Sciatic nerve (tissue), 2 donors: Measurements from ENCODE around the gene BHLHA15. TPM values are rescaled to one million over a fixed set of nuclear protein-coding genes. Genes with fewer than 3 reads are reported as not detected.

Experiments used
- ATAC-seq: fragments of 200-7000 bp; cut with Tn5 transposase; one replicate; pipeline ENCODE4 v1.9.1; 2020; ENCODE audit warnings: mild to moderate bottlenecking, moderate library complexity
- DNase-seq: peaks from one replicate; pipeline ENCODE4 v3.0.0-alpha.2; 2020; ENCODE audit warnings: low spot score
- intact Hi-C: fragments of 100-400 bp; cut with DNase I; formaldehyde crosslinking; loops from one replicate; pipeline ENCODE4 v1.14.2; 2022
- total RNA-seq: library from RNA; stranded (reverse); fragmentation: NEBNext Ultra II Directional; extraction: Animal tissue kit (Norgen Biotek cat#: 25700); gene quantifications from one replicate; pipeline ENCODE4 v1.2.1, GENCODE V29; 2021
- donor health status: DM: no; HTN: no; CAD: no.
- donor health status: DM: no; HTN: no; CAD: no.

The BHLHA15 gene
- total RNA-seq = not detected

GRCh38 chr7:98211221-98211675 lies at the start of gene BHLHA15:
Gene BHLHA15 (plus strand): TSS chr7:98211439. CDS start chr7:98212310, 871 bp downstream.
- intact Hi-C loops = no loop called here
- no peak for ATAC-seq
- DNase-seq = peak; percentile 60

GRCh38 chr7:98162758-98163157 lies 48.5 kb upstream of the BHLHA15 start:
- intact Hi-C loops = loop anchor here (10.0 kb wide), 1 partner anchor 138 kb away; no protein-coding TSS in a partner anchor

DNA sequence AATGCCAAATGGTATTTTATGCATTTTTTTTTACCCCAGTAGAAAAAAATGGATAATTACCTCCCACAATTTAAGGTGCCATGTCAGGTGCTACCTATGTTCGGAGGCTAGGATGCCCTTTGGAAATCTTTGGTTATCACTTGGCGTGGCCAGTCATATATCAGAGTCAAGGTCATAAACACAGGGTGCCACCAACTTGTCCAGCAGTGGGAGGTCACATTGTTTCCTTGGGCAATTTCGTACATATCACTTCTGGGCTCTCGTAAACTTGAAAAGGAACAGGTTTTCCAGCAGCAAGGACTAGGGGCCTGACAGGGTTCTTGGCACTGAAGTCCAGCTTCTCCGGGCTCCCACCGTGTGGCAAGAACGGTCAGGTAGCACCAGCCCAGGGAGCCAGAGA lies 48.0 kb upstream of the BHLHA15 start:
- intact Hi-C loops = loop anchor here (10.0 kb wide), 1 partner anchor 138 kb away; no protein-coding TSS in a partner anchor
- no peak for DNase-seq
- no peak for ATAC-seq

More at GRCh38 chr7:98162758-98163157, 48.5 kb upstream of the BHLHA15 start:
- DNase-seq (no peak), ATAC-seq (no peak)

DNA sequence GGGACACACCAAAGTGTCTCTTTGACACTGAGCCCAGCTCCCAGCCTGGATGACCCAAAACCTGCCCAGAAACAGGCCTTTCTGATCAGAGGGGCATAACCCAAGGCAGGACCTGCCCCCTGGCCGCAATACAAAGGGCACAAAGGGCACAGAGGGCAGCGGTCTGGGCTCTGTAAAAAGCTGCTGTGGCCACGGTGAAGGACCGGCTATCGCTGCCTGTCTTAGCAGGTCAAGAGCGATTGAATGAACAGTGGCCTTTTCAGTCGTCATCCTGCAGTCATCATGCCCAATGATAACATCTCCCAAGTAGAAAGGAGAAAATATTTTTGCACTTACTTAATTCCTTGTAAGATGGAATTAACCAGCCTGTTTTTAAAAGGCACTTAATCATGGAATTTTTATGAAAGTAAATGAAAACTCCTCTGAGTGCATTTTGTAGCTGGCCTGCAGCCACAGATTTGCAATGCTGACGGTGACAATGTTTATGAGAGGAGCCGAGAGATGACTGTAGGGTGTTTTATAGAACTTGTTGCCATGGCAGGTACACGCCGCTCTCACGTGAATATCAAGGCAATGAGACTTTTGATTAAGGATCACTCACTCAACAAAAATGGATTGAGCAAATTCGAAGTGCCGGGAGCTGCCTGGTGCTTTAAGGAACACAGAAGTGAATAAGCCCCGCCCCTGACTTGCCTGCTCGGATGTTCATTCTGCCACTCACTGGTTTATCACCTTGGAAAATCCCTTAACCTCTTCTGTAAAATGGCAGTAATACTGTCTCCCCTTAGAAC lies 47.3 kb upstream of the BHLHA15 start:
- intact Hi-C loops = loop anchor here (10.0 kb wide), 1 partner anchor 139 kb away; no protein-coding TSS in a partner anchor
- ATAC-seq (no peak), DNase-seq (no peak)

DNA sequence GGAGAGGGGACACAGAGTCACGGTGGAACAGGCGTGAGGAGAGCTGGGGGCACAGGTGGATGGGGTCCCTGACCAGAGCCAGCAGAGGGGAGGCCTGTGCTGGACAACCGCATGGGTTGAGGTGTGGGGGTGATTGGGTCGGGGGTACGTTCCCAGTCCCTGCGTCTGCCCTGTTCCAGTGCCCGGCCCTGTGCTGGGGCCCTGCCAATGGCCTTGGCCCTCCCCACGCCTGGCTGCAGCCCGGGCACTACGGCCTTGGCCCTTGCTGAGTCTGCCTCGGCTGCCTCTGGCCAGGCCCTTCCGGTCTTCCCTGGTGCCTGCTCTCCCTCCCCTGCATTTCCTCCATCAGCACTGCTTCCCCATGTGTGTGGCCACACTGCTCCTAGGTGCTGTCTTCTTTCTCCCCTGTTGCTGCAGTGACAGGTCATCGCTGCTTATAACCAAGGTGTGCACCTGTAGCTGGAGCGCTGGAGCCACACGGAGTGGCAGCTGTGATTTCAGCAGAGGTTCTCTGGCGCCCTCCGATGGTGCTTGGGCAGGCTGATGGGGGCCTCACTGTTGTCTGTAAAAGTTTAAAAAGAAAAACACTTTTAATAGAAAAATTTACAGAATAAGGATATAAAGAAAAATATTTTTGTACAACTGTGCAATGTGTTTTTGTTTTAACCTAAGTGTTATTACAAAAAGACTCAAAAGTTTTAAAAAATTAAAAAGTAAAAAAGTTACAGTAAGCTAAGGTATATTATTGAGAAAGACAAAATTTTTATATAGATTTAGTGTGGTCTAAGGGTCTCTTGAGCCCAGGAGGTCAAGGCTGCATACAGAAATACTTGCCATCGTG lies 45.2 kb upstream of the BHLHA15 start:
- ATAC-seq (peak; percentile 51), DNase-seq (no peak)
- intact Hi-C loops = loop anchor here (5.0 to 10.0 kb wide), 2 partner anchors 59 to 141 kb away; partner anchors contain the start of gene LMTK2

- ATAC-seq (no peak), DNase-seq (no peak)
- intact Hi-C loops = loop anchor here (5.0 to 10.0 kb wide), 2 partner anchors 59 to 142 kb away; partner anchors contain the start of gene LMTK2
These were observed 44.6 kb upstream of the BHLHA15 start for GRCh38 chr7:98166668-98166970.

- DNase-seq (no peak), ATAC-seq (peak; percentile 18)
These were observed 43.6 kb upstream of the BHLHA15 start for GRCh38 chr7:98167653-98168052.

GRCh38 chr7:98168181-98168903 lies 42.9 kb upstream of the BHLHA15 start:
- ATAC-seq (peak; percentile 66), DNase-seq (peak; percentile 70)
- intact Hi-C loops = loop anchor here (5.0 to 10.0 kb wide), 2 partner anchors 61 to 144 kb away; partner anchors contain the start of gene LMTK2

More at GRCh38 chr7:98167653-98168052, 43.6 kb upstream of the BHLHA15 start:
- intact Hi-C loops = loop anchor here (5.0 to 10.0 kb wide), 2 partner anchors 60 to 143 kb away; partner anchors contain the start of gene LMTK2

DNA sequence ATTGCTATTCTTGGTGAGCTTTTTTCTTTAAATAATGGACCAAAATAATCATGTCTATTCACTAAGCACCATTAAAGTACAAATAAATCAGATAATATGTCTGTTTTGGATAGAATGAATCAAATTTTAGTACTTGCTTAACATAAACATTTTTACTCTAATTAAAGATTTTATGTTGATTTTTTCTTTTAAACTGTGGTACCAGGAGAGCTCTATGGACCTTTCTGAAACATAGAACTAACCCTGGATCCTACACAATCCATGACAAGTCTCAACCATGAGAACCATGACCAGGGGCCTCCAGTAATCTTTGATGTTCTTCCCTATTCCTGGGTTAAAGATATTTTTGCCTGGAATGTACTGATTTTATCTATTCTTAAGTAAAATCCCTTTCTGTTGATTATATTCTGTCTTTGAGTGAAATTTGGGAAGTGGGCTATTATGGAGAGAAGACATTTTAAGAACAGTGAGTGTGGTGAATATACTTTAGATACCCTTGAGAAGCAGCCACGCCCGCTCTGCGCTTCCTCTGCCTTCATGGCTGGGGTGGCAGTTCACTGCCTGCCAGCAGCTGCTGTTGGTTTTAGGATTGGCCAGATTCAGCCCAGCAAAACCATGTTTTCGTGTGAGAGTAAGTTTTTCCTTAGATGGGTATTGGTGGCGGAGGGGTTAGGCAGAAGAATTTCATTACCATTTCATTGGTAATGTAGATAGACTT lies 42.2 kb upstream of the BHLHA15 start:
- intact Hi-C loops = loop anchor here (5.0 to 10.0 kb wide), 2 partner anchors 62 to 144 kb away; partner anchors contain the start of gene LMTK2
- no peak for ATAC-seq
- DNase-seq = no peak

GRCh38 chr7:98170966-98171365 lies 40.3 kb upstream of the BHLHA15 start:
- ATAC-seq (no peak), DNase-seq (no peak)
- intact Hi-C loops = no loop called here

GRCh38 chr7:98171449-98171848 lies 39.8 kb upstream of the BHLHA15 start:
- DNase-seq = no peak
- no peak for ATAC-seq
- intact Hi-C loops = no loop called here

- intact Hi-C loops = no loop called here
- ATAC-seq = no peak
- DNase-seq = no peak
These were observed 36.6 kb upstream of the BHLHA15 start for GRCh38 chr7:98174334-98175259.

DNA sequence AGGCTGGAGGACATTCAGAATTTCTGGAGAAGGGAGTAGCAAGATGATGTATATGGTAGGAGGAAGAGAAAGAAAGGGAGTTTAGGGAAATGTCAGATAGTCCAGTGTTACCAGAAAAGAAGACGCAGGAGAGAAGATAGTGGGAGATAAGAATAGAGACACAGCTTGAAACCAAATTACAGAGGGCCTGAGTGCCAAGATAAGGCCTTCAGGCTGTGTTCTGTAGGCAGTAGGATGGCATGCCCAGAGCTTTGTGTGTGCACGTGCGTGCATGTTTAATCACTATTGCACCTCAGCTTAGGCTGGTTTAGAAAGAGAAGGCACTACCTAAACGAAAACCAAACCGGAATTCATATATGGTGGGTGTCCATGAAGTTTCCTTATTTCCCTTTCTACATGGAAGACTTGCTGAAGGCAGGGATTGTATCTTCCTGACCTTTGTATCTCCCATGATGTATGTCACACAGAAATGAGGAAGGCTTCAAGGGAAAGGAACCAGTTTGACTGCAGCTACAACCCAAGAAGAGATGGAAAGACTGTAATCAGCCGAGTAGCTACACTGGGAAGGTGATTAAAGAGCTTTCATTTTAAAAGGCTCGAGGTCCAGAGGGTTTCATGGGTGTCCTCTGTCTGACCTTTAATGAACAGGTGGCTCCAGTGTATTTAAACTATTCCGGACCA lies 35.8 kb upstream of the BHLHA15 start:
- no peak for ATAC-seq
- DNase-seq = no peak
- intact Hi-C loops = no loop called here

DNA sequence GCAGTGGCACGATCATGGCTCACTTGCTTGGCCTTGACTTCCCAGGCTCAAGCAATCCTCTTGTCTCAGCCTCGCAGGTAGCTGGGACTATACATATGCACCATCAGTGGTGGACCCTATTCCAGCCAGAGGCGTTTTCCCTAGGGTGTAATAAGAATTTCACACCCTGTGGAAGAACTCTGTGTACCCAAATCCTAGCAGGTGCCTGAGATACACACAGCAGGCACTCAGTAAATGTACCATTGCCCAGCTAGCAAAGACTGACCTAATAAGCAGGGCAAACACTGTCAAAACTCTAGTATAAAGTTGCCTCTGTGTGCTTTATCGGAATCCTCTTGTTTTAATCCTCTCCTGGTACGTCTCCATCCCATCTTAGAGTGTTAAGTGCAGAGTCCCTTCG lies 33.7 kb upstream of the BHLHA15 start:
- ATAC-seq (no peak), DNase-seq (no peak)
- intact Hi-C loops = no loop called here

DNA sequence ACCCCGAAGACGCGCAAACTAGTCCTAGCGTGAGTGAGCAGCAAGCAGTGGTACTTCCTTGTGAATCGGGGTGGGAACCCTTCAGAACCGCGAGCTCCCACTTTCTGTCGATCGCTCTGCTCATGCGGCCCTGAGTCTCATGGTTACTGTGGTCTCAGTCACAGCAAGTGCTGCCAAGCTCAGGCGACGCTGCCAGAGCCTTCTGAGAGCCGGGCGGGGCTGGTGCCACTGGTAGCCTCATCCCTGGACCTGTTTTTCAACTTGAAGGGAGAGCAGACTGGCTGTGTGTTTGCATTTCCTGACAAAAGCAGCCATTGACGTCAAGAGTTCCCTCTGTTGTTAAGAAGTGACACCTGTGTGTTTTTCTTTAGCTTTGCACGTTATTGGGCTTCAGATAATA lies 32.9 kb upstream of the BHLHA15 start:
- ATAC-seq (no peak), DNase-seq (no peak)
- intact Hi-C loops = no loop called here

GRCh38 chr7:98178762-98179490 lies 32.3 kb upstream of the BHLHA15 start:
- intact Hi-C loops = no loop called here
- no peak for ATAC-seq
- DNase-seq = no peak
